H1 (cell line): Measurements from ENCODE around the gene TEAD4. TPM values are rescaled to one million over a fixed set of nuclear protein-coding genes. Genes with fewer than 3 reads are reported as not detected.

ENCODE experiments used
- CHD7 ChIP-seq: fragments of 300-600 bp; sonication (generic); IDR thresholded peaks from 2 replicates; pipeline ENCODE4 v1.7.1; 2012; ENCODE audit warnings: low read length, moderate library complexity, mild to moderate bottlenecking, inconsistent platforms; ENCODE audit not compliant: insufficient replicate concordance
- CTBP2 ChIP-seq: IDR thresholded peaks from 2 replicates; pipeline ENCODE4 v1.7.0; 2011; ENCODE audit warnings: borderline replicate concordance, mild to moderate bottlenecking, moderate library complexity, mixed read lengths, low read length; ENCODE audit not compliant: insufficient read depth, insufficient read length
- FOSL1 ChIP-seq: IDR thresholded peaks from 2 replicates; pipeline ENCODE4 v1.6.1; 2011; ENCODE audit warnings: mild to moderate bottlenecking, low read depth, low read length, moderate library complexity; ENCODE audit not compliant: insufficient read depth
- PHF8 ChIP-seq: fragments of 200-600 bp; sonication (generic); conservative IDR thresholded peaks from 2 replicates; pipeline ENCODE4 v1.7.1; 2012; ENCODE audit warnings: low read depth, mild to moderate bottlenecking, inconsistent platforms, low read length, moderate library complexity
- polyA plus RNA-seq, 7 experiments: library from polyadenylated mRNA; depleted of rRNA in 3 of 7; stranded (reverse) in 5 of 7; unstranded in 2 of 7; fragments of >200 nt in 5 of 7; fragments of 200-250 nt in 2 of 7; gene quantifications; 1 replicate in 5 of 7; 2 replicates in 1 of 7; 4 replicates in 1 of 7; pipeline versions ENCODE4 v1.2.1 to v1.2.3, GENCODE V29; 2011 to 2013; ENCODE audit warnings: missing spikeins in 2 of 7, mixed read lengths in 2 of 7
- total RNA-seq: library from RNA; stranded (reverse); fragmentation: NEBNext Ultra II Directional; extraction: Animal tissue kit (Norgen Biotek cat#: 25700); gene quantifications from 2 replicates; pipeline ENCODE4 v1.2.1, GENCODE V29; 2021
- TF ChIP-seq, protein P1 (sequence below): IDR thresholded peaks from 2 replicates; pipeline ENCODE4 v1.6.1; 2012; ENCODE audit warnings: inconsistent platforms

TEAD4 gene
- total and polyA plus RNA-seq, 2 of the 8 experiments (the other 6 are each of a cell fraction or from before 2014, with no cell fraction given) = 56.7 to 116 TPM

DNA sequence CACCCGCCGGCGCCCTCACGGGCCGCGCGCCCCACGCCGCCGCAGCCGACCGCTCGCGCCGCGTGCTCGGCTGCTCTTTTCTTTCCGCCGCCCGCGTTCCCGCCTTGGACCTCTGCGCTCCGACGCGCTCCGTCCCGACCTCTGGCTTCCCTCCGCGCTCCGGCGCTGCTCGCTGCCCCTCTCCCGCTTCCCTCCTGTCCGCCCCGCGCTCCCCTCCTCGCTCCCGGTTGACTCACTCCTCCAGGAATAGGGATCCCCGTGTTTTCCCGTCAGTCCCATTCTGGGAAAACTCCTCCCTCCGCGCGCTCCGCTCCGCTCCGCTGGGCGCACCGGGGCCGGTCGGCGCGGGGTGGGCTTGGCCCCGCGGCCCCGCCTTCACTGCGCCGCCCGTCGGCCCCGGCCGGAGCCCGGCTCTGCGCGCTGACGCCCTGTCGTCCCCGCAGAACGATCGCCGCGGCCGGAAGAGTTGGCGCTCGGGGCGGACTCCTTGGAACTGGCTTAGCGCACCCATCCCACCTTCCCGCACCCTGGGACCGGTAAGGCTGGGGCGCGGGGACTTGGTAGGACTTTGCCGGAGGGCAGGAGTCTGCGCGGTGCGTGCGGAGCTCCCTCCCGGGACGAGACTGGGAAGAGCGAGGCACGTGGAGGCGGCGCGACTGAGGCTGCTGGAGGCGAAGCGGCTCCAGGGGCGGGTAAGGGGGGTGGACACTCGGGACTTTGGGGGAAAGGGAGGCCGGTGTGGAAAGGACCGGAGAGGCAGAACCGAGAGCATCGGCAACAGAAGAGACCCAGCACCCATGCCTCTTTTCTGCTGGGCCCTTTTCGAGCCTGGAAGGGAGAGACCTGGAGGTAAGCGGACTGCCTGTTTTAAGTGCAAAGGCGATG lies 550 bp downstream of the TEAD4 start (continued):
- TF ChIP-seq CHD7 = no peak
- TF ChIP-seq, protein P1, sequence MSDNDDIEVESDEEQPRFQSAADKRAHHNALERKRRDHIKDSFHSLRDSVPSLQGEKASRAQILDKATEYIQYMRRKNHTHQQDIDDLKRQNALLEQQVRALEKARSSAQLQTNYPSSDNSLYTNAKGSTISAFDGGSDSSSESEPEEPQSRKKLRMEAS = peak; percentile 86
- TF ChIP-seq PHF8 = peak; percentile 47
- TF ChIP-seq FOSL1 = no peak
- TF ChIP-seq CTBP2 = no peak
- TF ChIP-seq, all 59 proteins: peak for 11
